NCI-H524 treated with DMSO at 0.1 percent for 48 hours (cell line): ENCODE measurements around the gene DAAM2.

Source experiments
- DNase-seq: peaks from one replicate; lab custom pipeline; 2025; lab: John Stamatoyannopoulos, UW

DAAM2 gene

DNA sequence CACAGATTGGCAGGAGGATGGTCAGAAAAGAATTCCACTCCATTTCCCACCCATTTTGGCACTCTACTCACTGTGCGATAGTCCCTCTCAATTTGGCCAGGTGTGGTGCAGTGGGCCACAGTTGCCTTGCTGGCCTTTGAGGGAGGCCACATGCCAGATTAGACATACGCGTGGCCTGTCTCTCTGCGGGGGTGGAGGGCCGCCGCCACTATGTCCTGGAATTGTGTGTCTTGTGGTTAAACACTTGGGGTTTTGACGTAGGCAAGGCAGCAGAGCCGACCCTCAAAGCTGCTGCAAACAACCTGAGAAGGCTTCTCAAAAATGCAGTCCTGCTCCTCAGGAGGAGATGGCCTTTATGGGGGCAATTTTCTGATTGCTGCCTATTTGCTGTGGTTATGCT is 4.9 kb upstream of the DAAM2 start:
- no peak for DNase-seq

DNA sequence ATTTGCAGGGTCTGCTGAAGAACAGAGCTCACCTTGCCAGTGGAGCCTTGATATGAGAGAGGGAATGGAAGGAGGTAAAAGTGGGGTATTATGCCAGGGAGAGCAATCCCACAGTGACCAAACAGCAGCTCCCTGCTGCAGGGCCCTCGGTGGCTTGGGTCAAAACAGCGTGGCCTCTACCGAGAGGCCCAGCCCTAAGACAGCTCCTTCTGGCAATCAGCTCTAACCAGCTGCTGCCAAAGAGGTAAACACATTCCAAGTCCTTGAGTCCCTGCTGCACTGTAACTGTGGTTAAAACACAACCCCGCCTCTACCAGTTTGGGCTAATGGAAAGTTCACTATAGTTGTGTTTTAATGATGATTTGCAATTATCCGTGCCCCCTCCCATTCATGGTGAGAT is 1.4 kb upstream of the DAAM2 start:
- no peak for DNase-seq

DNA sequence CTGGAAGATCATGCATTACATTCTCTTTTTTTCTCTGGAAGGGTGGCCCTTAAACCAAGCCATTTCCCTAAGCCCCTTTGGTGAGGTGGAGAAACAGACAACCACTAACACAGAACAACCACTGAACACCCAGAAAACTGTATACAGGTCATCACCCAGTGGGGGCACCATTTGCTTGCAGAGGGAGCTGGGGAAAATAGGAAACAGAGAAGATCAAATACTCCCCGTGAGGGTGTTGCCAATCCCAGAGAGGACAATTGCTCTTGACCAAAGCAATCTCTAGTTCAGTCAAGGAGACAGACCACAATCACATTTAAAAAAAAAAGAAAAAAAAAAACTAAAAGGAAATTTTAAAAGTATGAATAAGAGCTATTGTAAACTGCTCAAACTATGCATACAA is 865 bp upstream of the DAAM2 start:
- DNase-seq, result no peak

DNA sequence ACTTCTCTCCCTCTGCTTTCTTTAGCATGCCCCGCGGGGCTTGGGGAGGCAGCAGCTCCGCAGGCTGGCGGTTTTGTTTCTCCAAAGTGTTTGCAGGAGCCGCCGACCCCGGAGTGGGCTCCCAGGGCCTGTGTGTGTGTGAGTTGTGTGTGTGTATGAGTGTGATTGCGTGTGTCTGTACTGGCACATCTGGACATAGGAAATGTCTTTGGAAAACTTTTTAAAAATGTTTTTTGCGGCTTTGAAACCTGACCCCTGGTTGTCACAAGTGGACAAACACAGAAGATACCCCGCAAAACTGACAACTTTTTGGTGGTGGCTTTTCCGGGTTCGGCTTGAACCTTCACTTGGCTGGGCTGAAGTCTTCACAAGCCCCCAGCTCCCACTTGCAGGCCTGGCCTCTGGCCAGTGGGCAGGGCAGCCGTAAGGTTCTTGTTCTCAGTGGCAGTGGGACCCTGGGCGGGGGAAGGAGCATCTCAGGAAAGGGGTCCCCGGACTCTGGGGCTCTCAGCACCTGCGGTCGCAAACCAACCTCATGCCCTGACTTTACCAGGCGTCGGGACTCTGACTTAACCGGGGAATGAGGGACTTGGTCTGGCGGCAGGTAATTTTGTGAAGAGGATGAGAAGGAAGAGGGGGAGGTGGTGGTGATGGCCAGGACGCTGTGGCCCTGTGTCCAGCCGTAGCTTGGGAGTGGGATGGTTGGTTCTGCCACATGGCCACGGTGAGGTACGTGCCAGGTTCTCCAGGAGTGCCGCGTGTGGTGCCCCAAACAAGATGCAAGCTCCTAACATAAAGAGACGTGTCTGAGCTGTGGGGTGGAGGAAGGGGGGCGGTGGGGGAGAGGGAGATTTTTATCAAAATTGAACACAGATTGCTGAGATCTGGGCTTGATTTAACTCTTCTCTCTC is 619 bp downstream of the DAAM2 start:
- no peak for DNase-seq

DNA sequence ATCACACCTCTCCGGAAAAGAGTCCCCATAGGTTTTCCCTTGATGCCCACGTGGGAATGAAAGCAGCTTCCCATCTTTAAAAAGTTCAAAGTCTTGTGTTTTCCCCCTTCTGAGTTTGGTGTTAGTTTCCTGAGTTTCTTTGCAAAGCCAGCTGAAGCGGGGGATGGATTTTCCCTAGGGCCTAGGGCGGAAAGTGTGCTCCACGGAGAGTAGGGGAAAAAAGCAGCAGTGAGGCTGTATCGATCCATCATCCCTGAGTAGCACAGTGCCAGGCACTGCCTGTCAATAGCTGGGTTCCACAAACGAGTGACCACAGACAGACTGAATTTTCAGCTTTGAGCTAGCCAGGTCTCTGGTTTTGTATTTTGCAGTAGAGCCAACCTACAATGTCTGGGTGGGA is 1.3 kb downstream of the DAAM2 start:
- DNase-seq, result no peak

DNA sequence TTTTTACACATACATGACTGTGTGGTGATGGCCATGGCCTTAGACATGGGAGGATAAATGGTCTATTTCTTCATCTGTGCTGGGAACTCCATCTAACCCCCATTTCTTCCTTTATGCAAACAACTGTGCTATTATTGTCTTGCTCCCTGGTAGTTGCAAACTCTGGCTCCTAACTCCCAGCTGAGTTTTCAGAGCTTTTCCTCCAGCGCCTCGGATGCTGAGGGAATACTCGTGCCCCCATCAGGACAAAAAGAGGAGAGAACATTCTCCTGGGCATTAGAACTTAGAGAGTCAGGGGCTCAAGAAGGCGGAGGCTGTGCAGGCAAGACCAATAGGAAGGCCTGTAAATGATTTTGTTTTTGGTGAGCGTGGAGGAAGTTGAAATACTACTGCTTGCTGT is 2.1 kb downstream of the DAAM2 start:
- DNase-seq, result no peak

DNA sequence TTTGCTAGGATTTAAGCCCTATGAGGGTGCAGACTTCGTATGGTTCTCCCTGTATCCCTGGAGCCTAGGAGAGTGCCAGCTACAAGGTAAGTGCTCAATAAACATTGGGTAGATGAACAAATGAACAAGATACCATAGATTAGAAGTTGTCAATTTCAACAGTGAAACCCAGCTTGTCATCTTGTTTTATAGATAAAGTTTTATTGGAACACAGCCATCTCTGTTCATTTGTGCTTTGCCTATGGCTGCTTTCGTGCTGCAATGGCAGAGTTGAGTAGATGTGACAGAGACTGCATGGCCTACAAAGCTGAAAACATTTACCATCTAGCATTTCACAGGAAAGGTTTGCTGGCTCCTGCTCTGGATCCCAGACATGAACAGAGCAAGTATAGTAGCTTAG is 5.6 kb downstream of the DAAM2 start:
- no peak for DNase-seq

DNA sequence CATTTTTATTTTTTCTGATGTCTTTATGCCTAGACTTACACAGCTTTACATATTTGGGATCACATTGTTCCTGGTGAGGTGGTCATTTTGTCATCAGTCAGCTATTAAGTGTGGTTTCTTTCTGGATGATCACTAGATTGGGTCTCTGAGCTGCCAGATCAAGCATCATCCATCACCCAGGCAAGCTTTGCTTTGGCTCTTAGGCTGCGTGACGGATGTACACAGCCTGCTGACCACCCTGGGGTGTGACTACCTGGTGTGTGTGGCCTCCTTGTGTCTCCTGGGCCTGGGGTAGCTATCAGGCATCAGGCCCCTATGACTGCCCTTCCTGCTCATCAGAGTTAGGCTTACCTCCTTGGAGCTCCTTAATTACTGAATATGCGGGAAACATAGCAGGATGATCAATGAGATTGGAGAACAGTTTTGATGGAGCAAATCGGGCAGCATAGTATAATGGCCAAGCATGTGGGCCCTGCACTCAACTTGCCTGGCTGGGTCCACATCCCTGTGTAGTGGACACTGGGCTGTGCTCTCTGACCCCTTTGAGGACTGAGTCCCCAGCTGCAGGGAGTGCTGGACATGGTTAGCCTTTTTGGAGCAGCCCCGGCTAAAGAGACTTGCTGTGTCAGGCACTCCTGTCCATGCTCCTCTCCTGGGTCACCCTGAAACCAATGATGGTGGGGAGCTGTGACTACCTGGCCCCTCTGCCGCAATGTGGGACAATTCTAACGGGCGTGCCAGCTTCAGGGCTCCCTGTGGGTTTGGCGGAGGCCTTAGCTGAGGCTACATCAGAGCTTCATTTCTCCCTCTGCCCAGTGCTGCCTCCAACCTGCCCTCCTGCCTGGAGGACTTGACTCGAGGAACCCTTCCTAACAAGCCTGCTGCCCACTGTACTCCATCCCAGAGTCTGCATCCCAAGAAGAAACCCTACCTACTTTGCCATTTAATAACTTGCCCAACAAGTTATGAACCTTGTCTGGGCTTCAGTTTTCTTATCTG is 8.2 kb downstream of the DAAM2 start:
- DNase-seq, result no peak

DNA sequence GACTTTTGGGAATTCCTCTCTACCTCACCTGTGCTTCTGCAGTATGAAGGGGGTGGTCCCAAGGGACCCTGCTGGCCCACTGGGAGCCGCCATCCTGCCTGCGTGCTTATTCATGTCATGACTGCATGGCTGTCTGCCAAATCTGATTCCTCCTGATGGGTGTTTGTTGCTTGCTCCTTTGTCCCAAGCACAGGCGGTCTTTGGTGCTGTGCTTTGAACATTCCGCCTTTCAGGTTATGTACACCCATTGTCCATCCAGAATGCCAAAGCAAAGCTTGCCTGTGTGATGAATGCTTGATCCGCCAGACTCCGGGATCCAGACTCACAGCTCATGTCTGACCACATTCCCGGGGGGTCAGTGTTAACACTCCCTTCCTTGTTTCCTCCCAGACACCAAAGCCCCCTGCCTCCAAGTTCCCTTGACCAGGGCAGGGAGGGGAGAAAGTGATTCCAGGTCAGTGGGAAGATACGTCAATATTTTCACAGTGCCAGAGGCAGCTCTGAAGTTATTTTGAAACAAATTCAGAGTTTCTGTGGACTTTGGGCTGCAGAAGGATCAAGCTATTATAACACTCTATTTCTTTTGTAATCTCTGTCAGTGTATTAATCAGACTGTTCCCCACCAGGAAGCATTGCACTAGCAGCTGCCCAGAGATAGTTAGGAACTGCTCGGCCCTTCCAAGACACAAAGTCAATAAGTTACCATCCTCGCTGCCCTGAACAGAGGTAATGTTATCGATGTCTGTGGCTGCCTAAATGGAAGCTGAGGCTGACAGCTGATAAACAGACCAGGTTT is 9.5 kb downstream of the DAAM2 start:
- no peak for DNase-seq

DNA sequence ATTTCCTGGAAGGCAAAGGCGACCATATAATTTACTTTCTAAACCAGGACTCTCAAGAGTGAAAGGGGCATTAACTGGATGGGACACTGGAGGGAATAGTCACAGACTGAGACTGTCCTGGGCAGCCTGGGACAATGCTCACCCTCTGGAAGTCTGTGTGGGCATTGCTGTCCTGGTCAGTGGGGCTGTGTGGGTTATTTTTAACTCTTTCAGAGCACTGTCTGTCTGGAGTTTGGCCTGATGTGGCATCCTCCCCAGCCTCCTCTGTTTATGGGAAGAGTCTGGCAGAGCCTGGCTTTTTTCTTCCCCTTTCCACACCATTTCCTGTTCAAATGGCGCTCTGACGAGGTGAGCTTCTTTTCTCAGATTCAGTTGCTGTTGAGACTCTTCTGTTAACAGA is 11.7 kb downstream of the DAAM2 start:
- no peak for DNase-seq

DNA sequence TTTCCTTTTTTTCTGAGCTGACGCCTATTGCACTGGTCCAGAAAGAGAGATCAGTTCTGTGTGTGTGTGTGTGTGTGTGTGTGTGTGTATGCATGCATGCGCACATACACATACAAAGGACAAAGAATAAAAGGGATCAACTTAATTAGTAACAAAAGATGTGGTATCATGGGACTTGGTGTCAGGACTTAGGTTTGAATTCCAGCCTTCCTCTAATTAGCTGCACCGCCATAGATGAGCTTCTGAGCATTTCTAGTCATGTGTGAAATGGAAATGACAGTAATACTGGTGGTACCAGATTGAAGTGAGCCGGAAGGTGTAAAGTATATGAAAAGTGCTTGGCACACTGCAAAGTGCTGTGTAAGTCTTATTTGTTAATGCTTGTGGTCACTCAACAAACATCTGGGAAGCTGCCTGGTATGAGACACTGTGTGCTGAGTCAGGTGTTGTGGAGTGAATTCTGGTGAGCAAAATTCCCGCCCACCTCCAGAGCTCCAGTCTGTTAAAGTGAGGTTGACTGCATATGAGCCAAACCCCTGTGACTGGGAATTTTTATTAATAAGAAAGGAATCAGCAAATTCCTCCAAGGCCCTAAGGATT is 12.4 kb downstream of the DAAM2 start:
- DNase-seq, result no peak

DNA sequence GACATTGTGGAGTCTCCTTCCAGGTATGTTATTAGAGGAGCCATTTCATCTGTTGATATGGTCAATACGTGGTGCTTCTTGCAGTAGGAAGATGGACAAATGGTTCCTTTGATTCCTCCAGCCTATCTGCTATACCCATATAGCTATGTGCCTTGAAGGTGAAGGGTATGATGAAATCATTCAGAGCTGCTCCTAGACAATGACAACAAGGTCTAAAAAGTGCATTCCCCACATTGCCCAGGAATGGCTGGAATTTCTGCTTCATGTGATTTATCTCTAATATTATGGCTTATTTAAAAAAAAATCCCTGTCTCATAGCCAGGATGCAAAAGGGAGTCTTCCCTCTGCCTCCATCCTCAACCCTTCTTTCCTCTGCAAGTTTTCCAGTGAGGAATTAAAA is 14.1 kb downstream of the DAAM2 start:
- no peak for DNase-seq

DNA sequence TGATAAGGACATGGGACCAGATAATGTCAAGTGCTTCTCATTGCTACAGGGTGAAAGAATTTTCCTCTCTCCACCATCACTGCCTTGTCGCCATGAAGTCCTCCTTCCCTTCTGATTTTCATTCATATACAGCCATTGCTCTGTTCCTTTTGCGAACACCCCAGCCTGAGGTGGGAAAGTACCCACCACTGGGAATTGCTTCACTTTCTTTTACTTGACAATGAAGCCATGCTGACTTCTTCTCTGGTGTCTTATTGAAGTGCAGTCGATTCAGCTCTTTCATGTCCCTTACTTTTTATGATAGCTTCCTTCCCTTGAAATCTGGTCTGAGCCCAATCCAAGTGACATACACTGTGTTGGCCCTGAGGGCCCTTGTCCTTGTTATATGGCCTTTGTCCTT is 16.2 kb downstream of the DAAM2 start:
- DNase-seq, result no peak

DNA sequence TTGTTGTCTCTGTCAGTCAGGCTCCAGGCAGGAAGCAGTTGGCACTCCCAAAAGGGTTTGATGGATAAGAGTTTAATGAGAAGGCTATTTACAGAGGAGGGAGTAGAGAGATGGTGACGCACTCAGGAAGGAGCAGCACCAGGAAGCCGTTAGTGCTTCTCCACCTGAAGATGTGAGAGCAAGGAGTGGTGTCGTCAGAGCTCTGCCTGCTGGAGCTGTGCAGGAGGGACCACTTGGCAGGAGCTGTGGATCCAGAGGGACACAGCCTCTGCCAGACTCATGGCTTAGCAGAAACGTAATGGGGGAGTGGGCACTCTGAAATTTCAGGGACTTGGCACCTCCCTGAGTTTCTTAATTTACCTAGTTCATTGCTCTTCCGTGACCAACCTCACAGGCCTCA is 16.8 kb downstream of the DAAM2 start:
- no peak for DNase-seq

DNA sequence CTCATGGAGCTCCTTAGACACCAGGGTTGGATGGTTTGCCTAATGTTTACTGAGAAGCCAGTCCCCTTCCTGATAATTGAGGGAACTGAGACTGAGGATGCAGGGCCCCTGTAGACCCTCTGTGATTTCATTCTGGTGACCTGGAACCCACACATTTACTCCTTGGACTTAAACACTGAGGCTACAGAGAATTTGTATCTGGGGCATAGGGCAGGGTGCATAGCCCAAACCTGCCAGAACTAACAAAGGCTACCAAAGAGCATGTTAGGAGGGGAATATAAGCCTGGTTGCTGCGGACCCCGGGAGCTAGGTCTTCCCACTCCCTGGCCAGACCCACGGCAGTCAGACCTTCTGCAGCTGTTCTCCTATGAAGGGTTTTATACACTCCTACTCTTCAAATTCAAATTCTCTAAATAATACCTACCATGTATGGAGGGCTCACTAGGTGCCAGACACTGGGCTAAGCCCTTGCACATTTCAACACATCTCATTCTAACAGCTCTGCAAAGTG is 19.7 kb downstream of the DAAM2 start:
- DNase-seq, result no peak

DNA sequence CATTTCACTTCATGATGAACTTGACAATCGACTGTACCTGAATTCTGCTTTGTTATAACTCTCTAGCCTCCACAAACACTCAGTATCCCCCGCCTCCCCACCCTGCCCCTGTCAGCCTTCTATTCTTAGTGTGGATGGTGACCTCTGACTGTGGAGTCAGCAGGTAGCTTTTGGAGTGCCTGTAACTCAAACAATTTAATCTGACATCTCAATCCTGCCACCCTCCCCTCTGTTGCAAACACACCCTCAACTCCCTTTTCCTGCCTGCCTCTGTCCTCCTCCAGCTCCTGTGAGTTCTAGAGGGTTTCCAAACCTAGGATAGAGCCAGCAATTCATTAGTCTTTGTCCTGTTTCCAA is 20.3 kb downstream of the DAAM2 start:
- DNase-seq, result no peak

DNA sequence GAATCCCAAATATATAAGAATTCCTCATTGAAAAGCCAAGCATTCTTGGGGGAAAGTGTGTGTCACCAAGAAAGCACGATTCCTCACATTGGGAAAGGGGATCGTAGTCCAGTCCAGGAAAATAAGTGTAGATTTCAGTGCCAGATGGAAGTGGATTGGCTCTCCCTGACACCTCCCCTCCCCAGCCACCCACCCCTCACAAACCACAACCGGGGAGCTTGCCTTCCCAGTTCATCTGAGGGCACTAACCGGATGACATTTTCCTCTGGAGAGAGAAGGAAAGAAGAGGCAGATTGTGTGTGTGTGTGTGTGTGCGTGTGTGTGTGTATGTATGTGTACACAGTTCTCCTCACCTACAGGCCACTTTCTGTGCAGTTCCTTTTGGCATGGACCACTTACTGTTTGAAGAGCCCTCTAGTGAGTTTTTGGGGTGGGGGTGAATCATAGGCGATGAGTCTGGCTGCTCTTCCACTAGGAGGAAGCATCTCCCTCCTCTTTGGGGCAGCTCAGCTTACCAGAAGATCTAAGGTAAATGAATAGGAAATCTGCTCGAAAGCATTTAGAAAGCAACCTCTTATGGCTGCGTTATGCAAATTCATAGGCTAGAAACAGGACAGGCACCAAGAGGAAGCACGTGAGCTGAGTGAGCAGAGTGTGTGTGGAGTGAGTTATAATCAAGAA is 20.8 kb downstream of the DAAM2 start:
- DNase-seq, result no peak

DNA sequence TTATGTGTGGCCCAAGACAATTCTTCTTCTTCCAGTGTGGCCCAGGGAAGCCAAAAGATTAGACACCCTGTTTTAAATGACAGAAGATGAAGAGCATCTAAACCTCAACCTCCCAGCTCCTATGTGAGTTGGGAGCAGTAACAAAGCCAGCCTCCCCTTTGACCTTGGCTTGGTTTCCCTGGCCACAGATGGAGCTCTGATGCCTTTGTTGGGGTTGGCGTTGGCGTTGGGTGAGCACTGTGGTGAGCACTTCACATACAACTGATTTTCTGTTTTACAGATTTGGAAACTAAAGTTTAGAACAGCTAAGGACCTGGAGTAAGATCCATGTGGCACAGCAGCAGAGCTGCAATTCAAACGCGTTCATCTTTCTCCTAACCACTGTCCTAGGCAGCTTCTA is 22.1 kb downstream of the DAAM2 start:
- DNase-seq, result no peak

DNA sequence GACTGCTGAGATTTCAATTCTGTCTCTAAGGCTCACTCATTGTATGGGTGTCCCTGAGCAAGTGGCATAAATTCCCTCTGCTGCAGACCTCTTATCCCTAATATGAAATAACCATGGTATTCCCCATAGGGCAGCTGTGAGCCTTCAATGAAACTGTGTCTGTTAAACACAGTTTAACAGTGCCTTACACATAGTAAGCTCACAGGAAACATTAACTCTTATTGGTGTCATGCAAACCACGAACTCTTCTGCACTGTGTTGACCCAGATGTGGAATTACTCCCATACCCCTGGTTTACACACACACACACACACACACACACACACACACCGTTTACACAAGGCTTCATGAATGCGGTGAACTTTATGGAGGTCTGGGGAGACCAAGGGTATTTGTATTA is 23.2 kb downstream of the DAAM2 start:
- DNase-seq, result no peak

DNA sequence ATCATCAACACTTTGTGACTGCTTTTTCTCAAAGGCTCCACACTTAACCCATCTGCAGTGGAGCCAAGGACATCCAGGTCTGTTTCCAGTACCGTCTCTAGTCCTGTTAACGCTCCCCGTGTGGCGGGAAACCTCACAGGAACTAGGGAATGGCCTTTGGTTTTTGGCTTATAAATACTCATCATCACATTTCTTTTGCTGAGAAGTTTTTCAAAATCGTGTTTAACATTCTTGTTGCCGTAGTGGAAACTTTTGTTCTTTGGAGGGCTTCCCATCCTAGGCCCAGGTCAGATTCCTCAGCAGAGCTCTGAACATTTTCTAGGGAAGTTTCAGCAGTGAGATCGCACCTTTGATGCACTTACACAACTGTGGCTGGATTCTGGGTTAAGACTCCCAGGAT is 24.6 kb downstream of the DAAM2 start:
- DNase-seq, result no peak

DNA sequence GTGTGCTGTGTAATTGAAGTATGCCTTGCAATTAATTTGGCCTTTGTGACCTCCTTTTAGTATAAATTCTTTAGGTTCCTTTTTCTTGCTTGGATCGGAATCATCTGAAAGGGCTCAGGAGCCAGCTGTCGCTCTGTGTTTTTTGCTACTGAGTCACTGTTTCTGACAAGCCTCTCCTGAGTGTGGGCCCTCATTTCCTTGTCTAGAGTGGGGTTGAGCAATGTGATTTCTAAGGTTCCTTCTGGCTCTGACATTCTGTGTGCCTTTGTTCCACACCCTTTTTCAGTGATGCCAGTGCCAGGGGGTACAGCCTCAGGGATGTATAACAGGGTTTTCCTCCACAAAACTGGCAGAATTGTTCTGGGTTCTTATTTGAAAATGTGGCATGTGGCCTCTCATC is 26.5 kb downstream of the DAAM2 start:
- no peak for DNase-seq
